HK-2 (cell line): ENCODE results near the gene IL10RA.
A peak's percentile ranks its signal among the peaks of the same experiment; 100 is the strongest.
"Not testable (repeated sequence)": the region's sequence is repeated elsewhere in the genome, so short reads cannot be mapped to it uniquely, and the experiment has no call there.

Source experiments
- DNase-seq: peaks from one replicate; pipeline ENCODE4 v3.0.0-alpha.2; 2018; ENCODE audit not compliant: unreplicated experiment

The IL10RA gene

GRCh38 chr11:117961896-117962295 is 24.3 kb upstream of the IL10RA start:
- DNase-seq, result no peak

- DNase-seq, result no peak
Measured at GRCh38 chr11:117962826-117963225, 23.4 kb upstream of the IL10RA start.

GRCh38 chr11:117966908-117967307 is 19.3 kb upstream of the IL10RA start:
- no peak for DNase-seq

- DNase-seq, result no peak
Measured at GRCh38 chr11:117969160-117969991, 16.8 kb upstream of the IL10RA start.

- DNase-seq, result peak; percentile 38
Measured at GRCh38 chr11:117970400-117971024, 15.7 kb upstream of the IL10RA start.

GRCh38 chr11:117972044-117972443 is 14.2 kb upstream of the IL10RA start:
- DNase-seq, result no peak

GRCh38 chr11:117972629-117973502 is 13.3 kb upstream of the IL10RA start:
- no peak for DNase-seq

GRCh38 chr11:117973503-117973860 is 12.7 kb upstream of the IL10RA start:
- no peak for DNase-seq

- DNase-seq, result no peak
Measured at GRCh38 chr11:117976445-117976844, 9.7 kb upstream of the IL10RA start.

- DNase-seq, result no peak
Measured at GRCh38 chr11:117977029-117977428, 9.2 kb upstream of the IL10RA start.

- not testable (repeated sequence) for DNase-seq
Measured at GRCh38 chr11:117977612-117978264, 8.5 kb upstream of the IL10RA start.

GRCh38 chr11:117978291-117978910 is 7.8 kb upstream of the IL10RA start:
- not testable (repeated sequence) for DNase-seq

GRCh38 chr11:117978991-117979390 is 7.2 kb upstream of the IL10RA start:
- no peak for DNase-seq

- peak; percentile 17 for DNase-seq
Measured at GRCh38 chr11:117979481-117980211, 6.5 kb upstream of the IL10RA start.

GRCh38 chr11:117980280-117980679 is 5.9 kb upstream of the IL10RA start:
- no peak for DNase-seq

GRCh38 chr11:117980720-117981119 is 5.5 kb upstream of the IL10RA start:
- DNase-seq, result no peak

GRCh38 chr11:117983163-117983475 is 3.1 kb upstream of the IL10RA start:
- DNase-seq, result no peak

- no peak for DNase-seq
Measured at GRCh38 chr11:117984476-117984875, 1.7 kb upstream of the IL10RA start.

GRCh38 chr11:117986981-117987574 is 884 bp downstream of the IL10RA start:
- DNase-seq, result no peak

GRCh38 chr11:117989351-117990102 is 3.3 kb downstream of the IL10RA start:
- no peak for DNase-seq
